IMR-90 (cell line): Measurements from ENCODE around the gene PSMA1. TPM values are rescaled to one million over a fixed set of nuclear protein-coding genes. Genes with fewer than 3 reads are reported as not detected.

Experiments
- ATAC-seq: fragments of 200-7000 bp; cut with Tn5 transposase; 2 replicates; pipeline ENCODE4 v1.9.1; 2020; ENCODE audit warnings: low read depth, mild to moderate bottlenecking, moderate library complexity
- BruUV-seq: library from RNA; stranded (reverse); fragments of 400-500 nt; replicated peaks from 2 replicates; lab custom pipeline; 2021; lab: Mats Ljungman, UMichigan
- CTCF ChIA-PET: fragments of 300-600 bp; formaldehyde crosslinking; extraction: SDS; loops from one replicate; lab custom pipeline; 2021; ENCODE audit warnings: antibody characterized with exemption; lab: Yijun Ruan, JAX
- POLR2A ChIA-PET: fragments of 300-600 bp; sonication (Branson Sonifier 250); formaldehyde crosslinking; loops from one replicate; lab custom pipeline; 2022; ENCODE audit warnings: antibody characterized with exemption; ENCODE audit not compliant: unreplicated experiment; lab: Charles Lee
- DNase-seq: peaks from one replicate; pipeline ENCODE4 v3.0.0; 2013
- H2AFZ ChIP-seq: replicated peaks from 2 replicates; pipeline ENCODE3; 2013; ENCODE audit warnings: low read length, mild to moderate bottlenecking; ENCODE audit not compliant: poor library complexity
- H2AK5ac ChIP-seq: 2 replicates; pipeline ENCODE4 v1.6.1; 2013; ENCODE audit warnings: low read depth, low read length, inconsistent platforms
- H2AK9ac ChIP-seq: replicated peaks from 2 replicates; pipeline ENCODE3; 2013; ENCODE audit warnings: mild to moderate bottlenecking, low read depth, low read length, moderate library complexity; ENCODE audit not compliant: poor library complexity
- H2BK120ac ChIP-seq: 2 replicates; pipeline ENCODE4 v1.6.1; 2013; ENCODE audit warnings: low read depth, low read length, inconsistent platforms
- H2BK15ac ChIP-seq: 3 replicates; pipeline ENCODE4 v1.6.1; 2013; ENCODE audit warnings: low read depth, low read length, inconsistent platforms
- H2BK20ac ChIP-seq: 2 replicates; pipeline ENCODE4 v1.6.1; 2013; ENCODE audit warnings: low read depth, mild to moderate bottlenecking, inconsistent platforms, low read length, moderate library complexity
- H2BK5ac ChIP-seq: 2 replicates; pipeline ENCODE4 v1.6.1; 2013; ENCODE audit warnings: mild to moderate bottlenecking, low read depth, low read length, inconsistent platforms; ENCODE audit not compliant: poor library complexity, severe bottlenecking
- H3K14ac ChIP-seq: replicated peaks from 2 replicates; pipeline ENCODE4 v1.6.1; 2013; ENCODE audit warnings: low read depth, low read length, inconsistent platforms
- H3K18ac ChIP-seq: 2 replicates; pipeline ENCODE4 v1.6.1; 2013; ENCODE audit warnings: low read depth, low read length, control low read depth
- H3K23ac ChIP-seq: 2 replicates; pipeline ENCODE4 v1.6.1; 2013; ENCODE audit warnings: low read depth, low read length, inconsistent platforms
- H3K27ac ChIP-seq: 2 replicates; pipeline ENCODE4 v1.5.1; 2013; ENCODE audit warnings: mild to moderate bottlenecking, control low read depth, low read length; ENCODE audit not compliant: insufficient read depth
- H3K27me3 ChIP-seq: 2 replicates; pipeline ENCODE4 v1.6.1; 2013; ENCODE audit warnings: low read length; ENCODE audit not compliant: control insufficient read depth, insufficient read depth
- H3K36me3 ChIP-seq: 2 replicates; pipeline ENCODE4 v1.6.1; 2013; ENCODE audit warnings: low read length, mixed read lengths; ENCODE audit not compliant: control insufficient read depth, insufficient read depth
- H3K4ac ChIP-seq: 2 replicates; pipeline ENCODE4 v1.6.1; 2013; ENCODE audit warnings: low read depth, low read length, inconsistent platforms
- H3K4me1 ChIP-seq: 2 replicates; pipeline ENCODE4 v1.6.1; 2013; ENCODE audit warnings: low read length, mixed read lengths; ENCODE audit not compliant: control insufficient read depth, insufficient read depth
- H3K4me2 ChIP-seq: 2 replicates; pipeline ENCODE4 v1.6.1; 2013; ENCODE audit warnings: low read depth, mild to moderate bottlenecking, control low read depth, low read length, moderate library complexity
- H3K4me3 ChIP-seq: 2 replicates; pipeline ENCODE4 v1.5.1; 2013; ENCODE audit warnings: low read depth, mild to moderate bottlenecking, control low read depth, low read length, moderate library complexity; ENCODE audit not compliant: insufficient read depth
- H3K56ac ChIP-seq: 2 replicates; pipeline ENCODE4 v1.6.1; 2013; ENCODE audit warnings: low read length, inconsistent platforms; ENCODE audit not compliant: insufficient read depth; ENCODE audit errors: extremely low read depth
- H3K79me1 ChIP-seq, 2 experiments: 2 replicates each; pipeline ENCODE4 v1.6.1; 2013; ENCODE audit warnings: low read length in 2 of 2, inconsistent platforms in 1 of 2, low read depth in 1 of 2
- H3K9ac ChIP-seq: 2 replicates; pipeline ENCODE4 v1.6.1; 2013; ENCODE audit warnings: low read depth, low read length, control low read depth
- H3K9me1 ChIP-seq: 2 replicates; pipeline ENCODE4 v1.6.1; 2013; ENCODE audit warnings: low read length, inconsistent platforms; ENCODE audit not compliant: insufficient read depth
- H3K9me3 ChIP-seq: 2 replicates; pipeline ENCODE4 v1.6.1; 2013; ENCODE audit warnings: low read length; ENCODE audit not compliant: control insufficient read depth, insufficient read depth
- H4K20me1 ChIP-seq: 2 replicates; pipeline ENCODE4 v1.6.1; 2013; ENCODE audit warnings: low read length, inconsistent platforms; ENCODE audit not compliant: insufficient read depth
- H4K5ac ChIP-seq: 2 replicates; pipeline ENCODE4 v1.6.1; 2013; ENCODE audit warnings: mild to moderate bottlenecking, low read depth, low read length, control low read depth
- H4K8ac ChIP-seq, 2 experiments: 2 replicates each; pipeline ENCODE4 v1.6.1; 2013; ENCODE audit warnings: low read depth in 2 of 2, low read length in 2 of 2, control low read depth in 1 of 2, inconsistent platforms in 1 of 2
- H4K91ac ChIP-seq: 2 replicates; pipeline ENCODE4 v1.6.1; 2013; ENCODE audit warnings: low read depth, low read length, inconsistent platforms; ENCODE audit not compliant: insufficient read depth
- BHLHE40 ChIP-seq: fragments of 150-350 bp; IDR thresholded peaks from 2 replicates; pipeline ENCODE4 v1.6.1; 2016; ENCODE audit warnings: mild to moderate bottlenecking, low read depth, low read length
- ELK1 ChIP-seq: fragments of 150-350 bp; IDR thresholded peaks from 2 replicates; pipeline ENCODE4 v1.6.1; 2016; ENCODE audit warnings: low read depth, mild to moderate bottlenecking, low read length, moderate library complexity, borderline replicate concordance
- MAFK ChIP-seq: IDR thresholded peaks from 2 replicates; pipeline ENCODE4 v1.6.1; 2012; ENCODE audit warnings: low read depth, low read length, improper control_type of control experiment
- RAD21 ChIP-seq: IDR thresholded peaks from 2 replicates; pipeline ENCODE4 v1.6.1; 2012; ENCODE audit warnings: low read length, improper control_type of control experiment
- WGBS, 2 experiments: methylation state at CpG; one replicate each; pipeline versions ENCODE4 v1.1.5 to v1.1.7; 2013; ENCODE audit warnings: missing lambda C conversion rate in 2 of 2; ENCODE audit not compliant: insufficient read length in 1 of 2; ENCODE audit errors: extremely low coverage in 2 of 2; 5-methylcytosine and 5-hydroxymethylcytosine counted together
- dilution Hi-C: fragments of 300-500 bp; cut with HindIII; formaldehyde crosslinking; loops from one replicate; pipeline ENCODE4 v1.14.3; 2018; ENCODE audit warnings: low sequenced_read_pairs; ENCODE audit not compliant: unreplicated experiment
- in situ Hi-C: fragments of 300-500 bp; cut with MboI; formaldehyde crosslinking; loops from 3 replicates; pipeline ENCODE4 v1.14.3; 2019; ENCODE audit warnings: low sequenced_read_pairs, inconsistent platforms, mixed read lengths
- intact Hi-C: fragments of 100-400 bp; cut with micrococcal nuclease; formaldehyde crosslinking; loops from 2 replicates; pipeline ENCODE4 v1.10.0; 2022
- polyA plus RNA-seq, 3 experiments: library from polyadenylated mRNA; depleted of rRNA; stranded (reverse); fragments of >200 nt; gene quantifications; 2 replicates each; pipeline ENCODE4 v1.2.3, GENCODE V29; 2012; ENCODE audit warnings: low replicate concordance in 1 of 3
- total RNA-seq: library from RNA; depleted of rRNA; stranded (reverse); fragments of >200 nt; gene quantifications from 2 replicates; pipeline ENCODE4 v1.2.3, GENCODE V29; 2012

The PSMA1 gene
- total and polyA plus RNA-seq, 2 of the 4 experiments (the other 2 are of a cell fraction) = 179 to 194 TPM

GRCh38 chr11:14566331-14567063 lies 46.3 kb upstream of the PSMA1 start:
- Histone ChIP-seq H3K36me3 (no peaks in the 10 kb centered on the region), H3K4ac (no peak overlapping the region), H3K23ac (no peak overlapping the region), H3K9ac (no peak overlapping the region), H4K5ac (no peak overlapping the region), H3K14ac (no peak overlapping the region), H2BK5ac (no peak overlapping the region), H3K4me3 (no peak overlapping the region), H2AK5ac (no peak overlapping the region), H4K8ac (no peak overlapping the region), H3K27me3 (no peaks in the 10 kb centered on the region), H3K9me1 (no peaks in the 10 kb centered on the region), H2AK9ac (no peak overlapping the region), H3K4me2 (no peak overlapping the region), H2BK120ac (no peak overlapping the region), H2AFZ (no peak overlapping the region), H3K79me1 (no peaks in the 10 kb centered on the region), H3K4me1 (no peaks in the 10 kb centered on the region), H3K18ac (no peak overlapping the region), H2BK20ac (no peak overlapping the region), H3K9me3 (no peaks in the 10 kb centered on the region), H3K56ac (no peak overlapping the region), H4K20me1 (no peaks in the 10 kb centered on the region), H4K91ac (no peak overlapping the region), H3K27ac (no peak overlapping the region), H2BK15ac (no peak overlapping the region)
- in situ Hi-C loops (no loop called here), dilution Hi-C loops (no loop called here), intact Hi-C loops (no loop called here)
- ATAC-seq (no peak), DNase-seq (no peak)
- 25% methylated on average over 1 of the region's 3 CpGs; no CpG with 5 or more reads in 1 of the 2 experiments for WGBS, 2 experiments
- ChIA-PET POLR2A (no interaction called here), CTCF (no interaction called here)
- BruUV-seq = no TSS peak
- TF ChIP-seq ELK1 (no peak), RAD21 (no peak), BHLHE40 (no peak), MAFK (no peak)
